IMR-90 (cell line): ENCODE measurements around the gene TMED4. TPM values are rescaled to one million over a fixed set of nuclear protein-coding genes. Genes with fewer than 3 reads are reported as not detected.

Experiments
- ATAC-seq: fragments of 200-7000 bp; cut with Tn5 transposase; 2 replicates; pipeline ENCODE4 v1.9.1; 2020; ENCODE audit warnings: low read depth, mild to moderate bottlenecking, moderate library complexity
- BruUV-seq: library from RNA; stranded (reverse); fragments of 400-500 nt; replicated peaks from 2 replicates; lab custom pipeline; 2021; lab: Mats Ljungman, UMichigan
- CTCF ChIA-PET: fragments of 300-600 bp; formaldehyde crosslinking; extraction: SDS; loops from one replicate; lab custom pipeline; 2021; ENCODE audit warnings: antibody characterized with exemption; lab: Yijun Ruan, JAX
- POLR2A ChIA-PET: fragments of 300-600 bp; sonication (Branson Sonifier 250); formaldehyde crosslinking; loops from one replicate; lab custom pipeline; 2022; ENCODE audit warnings: antibody characterized with exemption; ENCODE audit not compliant: unreplicated experiment; lab: Charles Lee
- DNase-seq: peaks from one replicate; pipeline ENCODE4 v3.0.0; 2013
- H2AFZ ChIP-seq: replicated peaks from 2 replicates; pipeline ENCODE3; 2013; ENCODE audit warnings: low read length, mild to moderate bottlenecking; ENCODE audit not compliant: poor library complexity
- H2AK5ac ChIP-seq: 2 replicates; pipeline ENCODE4 v1.6.1; 2013; ENCODE audit warnings: low read depth, low read length, inconsistent platforms
- H2AK9ac ChIP-seq: replicated peaks from 2 replicates; pipeline ENCODE3; 2013; ENCODE audit warnings: mild to moderate bottlenecking, low read depth, low read length, moderate library complexity; ENCODE audit not compliant: poor library complexity
- H2BK120ac ChIP-seq: 2 replicates; pipeline ENCODE4 v1.6.1; 2013; ENCODE audit warnings: low read depth, low read length, inconsistent platforms
- H2BK15ac ChIP-seq: 3 replicates; pipeline ENCODE4 v1.6.1; 2013; ENCODE audit warnings: low read depth, low read length, inconsistent platforms
- H2BK20ac ChIP-seq: 2 replicates; pipeline ENCODE4 v1.6.1; 2013; ENCODE audit warnings: low read depth, mild to moderate bottlenecking, inconsistent platforms, low read length, moderate library complexity
- H2BK5ac ChIP-seq: 2 replicates; pipeline ENCODE4 v1.6.1; 2013; ENCODE audit warnings: mild to moderate bottlenecking, low read depth, low read length, inconsistent platforms; ENCODE audit not compliant: poor library complexity, severe bottlenecking
- H3K14ac ChIP-seq: replicated peaks from 2 replicates; pipeline ENCODE4 v1.6.1; 2013; ENCODE audit warnings: low read depth, low read length, inconsistent platforms
- H3K18ac ChIP-seq: 2 replicates; pipeline ENCODE4 v1.6.1; 2013; ENCODE audit warnings: low read depth, low read length, control low read depth
- H3K23ac ChIP-seq: 2 replicates; pipeline ENCODE4 v1.6.1; 2013; ENCODE audit warnings: low read depth, low read length, inconsistent platforms
- H3K27ac ChIP-seq: 2 replicates; pipeline ENCODE4 v1.5.1; 2013; ENCODE audit warnings: mild to moderate bottlenecking, control low read depth, low read length; ENCODE audit not compliant: insufficient read depth
- H3K27me3 ChIP-seq: 2 replicates; pipeline ENCODE4 v1.6.1; 2013; ENCODE audit warnings: low read length; ENCODE audit not compliant: control insufficient read depth, insufficient read depth
- H3K36me3 ChIP-seq: 2 replicates; pipeline ENCODE4 v1.6.1; 2013; ENCODE audit warnings: low read length, mixed read lengths; ENCODE audit not compliant: control insufficient read depth, insufficient read depth
- H3K4ac ChIP-seq: 2 replicates; pipeline ENCODE4 v1.6.1; 2013; ENCODE audit warnings: low read depth, low read length, inconsistent platforms
- H3K4me1 ChIP-seq: 2 replicates; pipeline ENCODE4 v1.6.1; 2013; ENCODE audit warnings: low read length, mixed read lengths; ENCODE audit not compliant: control insufficient read depth, insufficient read depth
- H3K4me2 ChIP-seq: 2 replicates; pipeline ENCODE4 v1.6.1; 2013; ENCODE audit warnings: low read depth, mild to moderate bottlenecking, control low read depth, low read length, moderate library complexity
- H3K4me3 ChIP-seq: 2 replicates; pipeline ENCODE4 v1.5.1; 2013; ENCODE audit warnings: low read depth, mild to moderate bottlenecking, control low read depth, low read length, moderate library complexity; ENCODE audit not compliant: insufficient read depth
- H3K56ac ChIP-seq: 2 replicates; pipeline ENCODE4 v1.6.1; 2013; ENCODE audit warnings: low read length, inconsistent platforms; ENCODE audit not compliant: insufficient read depth; ENCODE audit errors: extremely low read depth
- H3K79me1 ChIP-seq, 2 experiments: 2 replicates each; pipeline ENCODE4 v1.6.1; 2013; ENCODE audit warnings: low read length in 2 of 2, inconsistent platforms in 1 of 2, low read depth in 1 of 2
- H3K9ac ChIP-seq: 2 replicates; pipeline ENCODE4 v1.6.1; 2013; ENCODE audit warnings: low read depth, low read length, control low read depth
- H3K9me1 ChIP-seq: 2 replicates; pipeline ENCODE4 v1.6.1; 2013; ENCODE audit warnings: low read length, inconsistent platforms; ENCODE audit not compliant: insufficient read depth
- H3K9me3 ChIP-seq: 2 replicates; pipeline ENCODE4 v1.6.1; 2013; ENCODE audit warnings: low read length; ENCODE audit not compliant: control insufficient read depth, insufficient read depth
- H4K20me1 ChIP-seq: 2 replicates; pipeline ENCODE4 v1.6.1; 2013; ENCODE audit warnings: low read length, inconsistent platforms; ENCODE audit not compliant: insufficient read depth
- H4K5ac ChIP-seq: 2 replicates; pipeline ENCODE4 v1.6.1; 2013; ENCODE audit warnings: mild to moderate bottlenecking, low read depth, low read length, control low read depth
- H4K8ac ChIP-seq, 2 experiments: 2 replicates each; pipeline ENCODE4 v1.6.1; 2013; ENCODE audit warnings: low read depth in 2 of 2, low read length in 2 of 2, control low read depth in 1 of 2, inconsistent platforms in 1 of 2
- H4K91ac ChIP-seq: 2 replicates; pipeline ENCODE4 v1.6.1; 2013; ENCODE audit warnings: low read depth, low read length, inconsistent platforms; ENCODE audit not compliant: insufficient read depth
- BHLHE40 ChIP-seq: fragments of 150-350 bp; IDR thresholded peaks from 2 replicates; pipeline ENCODE4 v1.6.1; 2016; ENCODE audit warnings: mild to moderate bottlenecking, low read depth, low read length
- CEBPB ChIP-seq: IDR thresholded peaks from 2 replicates; pipeline ENCODE4 v1.6.1; 2012; ENCODE audit warnings: low read depth, low read length, improper control_type of control experiment
- CHD1 ChIP-seq: IDR thresholded peaks from 2 replicates; pipeline ENCODE4 v1.6.1; 2012; ENCODE audit warnings: low read depth, low read length, improper control_type of control experiment
- CTCF ChIP-seq: conservative IDR thresholded peaks from 2 replicates; pipeline ENCODE4 v1.5.1; 2012; ENCODE audit warnings: mild to moderate bottlenecking, low read depth, low read length, improper control_type of control experiment
- ELK1 ChIP-seq: fragments of 150-350 bp; IDR thresholded peaks from 2 replicates; pipeline ENCODE4 v1.6.1; 2016; ENCODE audit warnings: low read depth, mild to moderate bottlenecking, low read length, moderate library complexity, borderline replicate concordance
- FOS ChIP-seq: fragments of 150-350 bp; IDR thresholded peaks from 2 replicates; pipeline ENCODE4 v1.6.1; 2016; ENCODE audit warnings: low read depth, low read length
- MAFK ChIP-seq: IDR thresholded peaks from 2 replicates; pipeline ENCODE4 v1.6.1; 2012; ENCODE audit warnings: low read depth, low read length, improper control_type of control experiment
- MAZ ChIP-seq: IDR thresholded peaks from 2 replicates; pipeline ENCODE4 v1.6.1; 2012; ENCODE audit warnings: low read depth, mild to moderate bottlenecking, low read length, improper control_type of control experiment, moderate library complexity, borderline replicate concordance
- MXI1 ChIP-seq: IDR thresholded peaks from 2 replicates; pipeline ENCODE4 v1.6.1; 2012; ENCODE audit warnings: low read depth, mild to moderate bottlenecking, low read length, moderate library complexity, borderline replicate concordance
- NFE2L2 ChIP-seq: fragments of 150-350 bp; IDR thresholded peaks from 2 replicates; pipeline ENCODE4 v1.6.1; 2016; ENCODE audit warnings: low read depth, mild to moderate bottlenecking, low read length
- POLR2A ChIP-seq: IDR thresholded peaks from 2 replicates; pipeline ENCODE4 v1.6.1; 2012; ENCODE audit warnings: mild to moderate bottlenecking, low read depth, low read length
- RAD21 ChIP-seq: IDR thresholded peaks from 2 replicates; pipeline ENCODE4 v1.6.1; 2012; ENCODE audit warnings: low read length, improper control_type of control experiment
- RCOR1 ChIP-seq: IDR thresholded peaks from 2 replicates; pipeline ENCODE4 v1.6.1; 2012; ENCODE audit warnings: mild to moderate bottlenecking, low read length, improper control_type of control experiment; ENCODE audit not compliant: insufficient replicate concordance
- RFX5 ChIP-seq: IDR thresholded peaks from 2 replicates; pipeline ENCODE4 v1.8.0; 2012; ENCODE audit warnings: low read depth, mild to moderate bottlenecking, low read length, moderate library complexity
- SMC3 ChIP-seq: fragments of 150-350 bp; IDR thresholded peaks from 2 replicates; pipeline ENCODE4 v1.6.1; 2016; ENCODE audit warnings: low read depth, mild to moderate bottlenecking, antibody characterized with exemption, low read length, moderate library complexity
- dilution Hi-C: fragments of 300-500 bp; cut with HindIII; formaldehyde crosslinking; loops from one replicate; pipeline ENCODE4 v1.14.3; 2018; ENCODE audit warnings: low sequenced_read_pairs; ENCODE audit not compliant: unreplicated experiment
- in situ Hi-C: fragments of 300-500 bp; cut with MboI; formaldehyde crosslinking; loops from 3 replicates; pipeline ENCODE4 v1.14.3; 2019; ENCODE audit warnings: low sequenced_read_pairs, inconsistent platforms, mixed read lengths
- intact Hi-C: fragments of 100-400 bp; cut with micrococcal nuclease; formaldehyde crosslinking; loops from 2 replicates; pipeline ENCODE4 v1.10.0; 2022
- polyA plus RNA-seq, 3 experiments: library from polyadenylated mRNA; depleted of rRNA; stranded (reverse); fragments of >200 nt; gene quantifications; 2 replicates each; pipeline ENCODE4 v1.2.3, GENCODE V29; 2012; ENCODE audit warnings: low replicate concordance in 1 of 3
- total RNA-seq: library from RNA; depleted of rRNA; stranded (reverse); fragments of >200 nt; gene quantifications from 2 replicates; pipeline ENCODE4 v1.2.3, GENCODE V29; 2012
- TF ChIP-seq, protein P1 (sequence below): fragments of 150-350 bp; IDR thresholded peaks from 2 replicates; pipeline ENCODE4 v1.6.1; 2017; ENCODE audit warnings: mild to moderate bottlenecking, antibody characterized with exemption, low read length, low read depth

The TMED4 gene
- total and polyA plus RNA-seq, 2 of the 4 experiments (the other 2 are of a cell fraction), result 58.6 to 92.7 TPM

GRCh38 chr7:44575054-44575453, 7.0 kb downstream of the TMED4 start:
- TF ChIP-seq RCOR1, result no peak
- no peak for TF ChIP-seq MXI1
- no peak for TF ChIP-seq RAD21
- TF ChIP-seq RFX5, result no peak
- no peak for TF ChIP-seq CTCF
- TF ChIP-seq, protein P1, sequence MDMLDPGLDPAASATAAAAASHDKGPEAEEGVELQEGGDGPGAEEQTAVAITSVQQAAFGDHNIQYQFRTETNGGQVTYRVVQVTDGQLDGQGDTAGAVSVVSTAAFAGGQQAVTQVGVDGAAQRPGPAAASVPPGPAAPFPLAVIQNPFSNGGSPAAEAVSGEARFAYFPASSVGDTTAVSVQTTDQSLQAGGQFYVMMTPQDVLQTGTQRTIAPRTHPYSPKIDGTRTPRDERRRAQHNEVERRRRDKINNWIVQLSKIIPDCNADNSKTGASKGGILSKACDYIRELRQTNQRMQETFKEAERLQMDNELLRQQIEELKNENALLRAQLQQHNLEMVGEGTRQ, result no peak
- TF ChIP-seq CHD1, result no peak
- TF ChIP-seq ELK1, result no peak
- TF ChIP-seq BHLHE40, result no peak
- no peak for TF ChIP-seq MAZ
- TF ChIP-seq POLR2A, result no peak
- no peak for TF ChIP-seq NFE2L2
- no peak for TF ChIP-seq CEBPB
- no peak for TF ChIP-seq SMC3
- TF ChIP-seq FOS, result no peak
- TF ChIP-seq MAFK, result no peak
- Histone ChIP-seq H4K20me1 (peaks cover 2% of the 10 kb centered on the region), H2BK120ac (no peak overlapping the region), H2BK15ac (no peak overlapping the region), H3K4me1 (peaks cover 5% of the 10 kb centered on the region), H3K27me3 (no peaks in the 10 kb centered on the region), H2AK5ac (no peak overlapping the region), H3K27ac (no peak overlapping the region), H3K4me3 (no peak overlapping the region), H3K18ac (no peak overlapping the region), H3K9me3 (no peaks in the 10 kb centered on the region), H2AK9ac (no peak overlapping the region), H2BK5ac (no peak overlapping the region), H4K5ac (no peak overlapping the region), H3K4me2 (peak overlapping the region; percentile 90; the same call in 1 of the 2 replicates), H4K8ac (no peak overlapping the region; a peak in 1 of 4 replicates), H2AFZ (no peak overlapping the region), H3K79me1 (peaks cover 47 to 63% of the 10 kb centered on the region in 2 experiments), H2BK20ac (no peak overlapping the region), H3K9ac (no peak overlapping the region), H3K56ac (no peak overlapping the region), H3K14ac (no peak overlapping the region), H3K9me1 (peaks cover 13% of the 10 kb centered on the region), H4K91ac (no peak overlapping the region), H3K4ac (no peak overlapping the region), H3K23ac (no peak overlapping the region), H3K36me3 (peaks cover 41% of the 10 kb centered on the region)
- DNase-seq, result no peak
- no TSS peak for BruUV-seq
- POLR2A ChIA-PET, result no interaction called here
- ATAC-seq, result no peak
- intact Hi-C loops, result no loop called here
- CTCF ChIA-PET, result no interaction called here
- in situ Hi-C loops, result no loop called here
- dilution Hi-C loops, result no loop called here
